ENCODE data around the gene CCDC6. TPM values are rescaled to one million over a fixed set of nuclear protein-coding genes. Genes with fewer than 3 reads are reported as not detected.

The CCDC6 gene
- total and polyA plus RNA-seq, 9 of the 15 experiments (the other 6 are each of a cell fraction or from before 2014, with no cell fraction given), result 10.4 to 41.0 (median 20.9) TPM

- Histone ChIP-seq H3K4me1 (replicated peaks in 1 of 2; ENCODE audit: control insufficient read depth in 2 of 2, insufficient read depth in 2 of 2, low read length in 2 of 2) (no peaks in the 10 kb centered on the region), H3K9me1 (ENCODE audit: control insufficient read depth, insufficient read depth, low read length) (no peaks in the 10 kb centered on the region), H3K79me2 (ENCODE audit: control insufficient read depth, insufficient read depth, low read length) (no peaks in the 10 kb centered on the region), H3K9ac (ENCODE audit: insufficient read depth in 1 of 2, low read depth in 2 of 2, low read length in 2 of 2) (no peak overlapping the region), H3K27me3 (ENCODE audit: control insufficient read depth in 2 of 2, insufficient read depth in 2 of 2, low read length in 2 of 2) (no peaks in the 10 kb centered on the region), H3K9me3 (replicated peaks; ENCODE audit: control insufficient read depth, insufficient read depth, low read depth, low read length) (peaks cover 2% of the 10 kb centered on the region; the same call in 1 of the 2 replicates), H4K20me1 (replicated peaks; ENCODE audit: control insufficient read depth, insufficient read depth, low read length) (no peaks in the 10 kb centered on the region), H3K36me3 (ENCODE audit: control insufficient read depth, insufficient read depth, low read length) (no peaks in the 10 kb centered on the region), H3K27ac (ENCODE audit: extremely low read depth, low read depth, low read length) (no peak overlapping the region), H2AFZ (ENCODE audit: low read depth, low read length) (no peak overlapping the region), H3K4me2 (ENCODE audit: insufficient read depth, low read length) (no peak overlapping the region), H3K4me3 (no peak overlapping the region)
- POLR2A ChIA-PET, result interaction anchor here (0.7 kb wide), 1 partner anchor 135 kb away, joined by 3 read pairs; the partner anchor contains the start of gene CCDC6
- CTCF ChIA-PET (ENCODE audit: low intra/inter-chr PET ratio), result no interaction called here
- no TSS peak for BruUV-seq (replicated peaks)
- WGBS (ENCODE audit: insufficient coverage, low coverage, missing lambda C conversion rate), result 1% methylated on average over 7 of the region's 7 CpGs
- ATAC-seq (no peak), DNase-seq (ENCODE audit: extremely low read depth in 1 of 4, low spot score in 3 of 4) (no peak), FAIRE-seq (no peak)
- in situ Hi-C loops (cut with MboI) (no loop called here), intact Hi-C loops (cut with micrococcal nuclease) (no loop called here)
- TF ChIP-seq SETDB1 (IDR thresholded peaks at IDR 0.05; ENCODE audit: low read length), result no peak
- TF ChIP-seq CREB1 (IDR thresholded peaks at IDR 0.05), result no peak
- TF ChIP-seq CREB1 (CRISPR knock-in tag; IDR thresholded peaks at IDR 0.05), result no peak
These were observed 135.1 kb downstream of the CCDC6 start for GRCh38 chr10:59771162-59771807.

GRCh38 chr10:59770689-59771088 is 135.7 kb downstream of the CCDC6 start:
- FAIRE-seq, result no peak
- Histone ChIP-seq H3K27me3 (ENCODE audit: control insufficient read depth in 2 of 2, insufficient read depth in 2 of 2, low read length in 2 of 2) (no peaks in the 10 kb centered on the region), H3K27ac (ENCODE audit: extremely low read depth, low read depth, low read length) (no peak overlapping the region), H2AFZ (ENCODE audit: low read depth, low read length) (no peak overlapping the region), H4K20me1 (replicated peaks; ENCODE audit: control insufficient read depth, insufficient read depth, low read length) (no peaks in the 10 kb centered on the region), H3K4me2 (ENCODE audit: insufficient read depth, low read length) (no peak overlapping the region), H3K4me3 (no peak overlapping the region), H3K9ac (ENCODE audit: insufficient read depth in 1 of 2, low read depth in 2 of 2, low read length in 2 of 2) (no peak overlapping the region), H3K79me2 (ENCODE audit: control insufficient read depth, insufficient read depth, low read length) (no peaks in the 10 kb centered on the region), H3K9me1 (ENCODE audit: control insufficient read depth, insufficient read depth, low read length) (no peaks in the 10 kb centered on the region), H3K4me1 (replicated peaks in 1 of 2; ENCODE audit: control insufficient read depth in 2 of 2, insufficient read depth in 2 of 2, low read length in 2 of 2) (no peaks in the 10 kb centered on the region), H3K36me3 (ENCODE audit: control insufficient read depth, insufficient read depth, low read length) (no peaks in the 10 kb centered on the region), H3K9me3 (replicated peaks; ENCODE audit: control insufficient read depth, insufficient read depth, low read depth, low read length) (peaks cover 2% of the 10 kb centered on the region; the same call in 1 of the 2 replicates)
- WGBS (ENCODE audit: insufficient coverage, low coverage, missing lambda C conversion rate), result 21% methylated on average over 11 of the region's 11 CpGs
- no peak for DNase-seq (ENCODE audit: extremely low read depth in 1 of 4, low spot score in 3 of 4)
- in situ Hi-C loops (cut with MboI) (no loop called here), intact Hi-C loops (cut with micrococcal nuclease) (no loop called here)
- no peak for ATAC-seq
- ChIA-PET POLR2A (no interaction called here), CTCF (ENCODE audit: low intra/inter-chr PET ratio) (no interaction called here)
- no peak for TF ChIP-seq NR4A1 (CRISPR knock-in tag; IDR thresholded peaks at IDR 0.05)
- no peak for TF ChIP-seq NR4A1 (tag; IDR thresholded peaks at IDR 0.05)
- no peak for TF ChIP-seq ZNF324 (CRISPR knock-in tag; IDR thresholded peaks at IDR 0.05)
- no peak for TF ChIP-seq TEAD2 (tag; IDR thresholded peaks at IDR 0.05)
- TF ChIP-seq KDM5B (IDR thresholded peaks at IDR 0.05; ENCODE audit: insufficient replicate concordance, low read depth, low read length), result no peak
- no peak for TF ChIP-seq ZNF3 (CRISPR knock-in tag; IDR thresholded peaks at IDR 0.05)
- no peak for TF ChIP-seq TCF3 (CRISPR knock-in tag; IDR thresholded peaks at IDR 0.05)
- no TSS peak for BruUV-seq (replicated peaks)
